Astrocyte (in vitro differentiated cells and primary cell): ENCODE data around the gene PPM1G. TPM values are rescaled to one million over a fixed set of nuclear protein-coding genes. Genes with fewer than 3 reads are reported as not detected.

Source experiments
- DNase-seq: peaks from one replicate; pipeline ENCODE4 v3.0.0-alpha.2; 2010; ENCODE audit warnings: low read depth
- FAIRE-seq: peaks from 2 replicates; lab custom pipeline; 2011; peaks lifted over from hg19 to GRCh38; lab: Jason Lieb, UNC
- H2AFZ ChIP-seq: 2 replicates; pipeline ENCODE4 v1.6.0; 2012; ENCODE audit warnings: low read depth, low read length, inconsistent platforms
- H3K27ac ChIP-seq: 2 replicates; pipeline ENCODE4 v1.5.1; 2011; ENCODE audit warnings: low read depth, low read length, inconsistent platforms
- H3K27me3 ChIP-seq: 2 replicates; pipeline ENCODE4 v1.6.0; 2011; ENCODE audit warnings: low read length, inconsistent platforms; ENCODE audit not compliant: insufficient read depth
- H3K36me3 ChIP-seq: 2 replicates; pipeline ENCODE4 v1.5.1; 2011; ENCODE audit warnings: low read length, inconsistent platforms; ENCODE audit not compliant: insufficient read depth
- H3K4me1 ChIP-seq: 2 replicates; pipeline ENCODE4 v1.5.1; 2011; ENCODE audit warnings: low read length, inconsistent platforms; ENCODE audit not compliant: insufficient read depth
- H3K4me2 ChIP-seq: 2 replicates; pipeline ENCODE4 v1.6.0; 2012; ENCODE audit warnings: low read length, inconsistent platforms
- H3K4me3 ChIP-seq: 2 replicates; pipeline ENCODE4 v1.5.1; 2011; ENCODE audit warnings: low read depth, mild to moderate bottlenecking, low read length, inconsistent platforms; ENCODE audit not compliant: insufficient read depth
- H3K79me2 ChIP-seq: 2 replicates; pipeline ENCODE4 v1.6.0; 2012; ENCODE audit warnings: mild to moderate bottlenecking, low read length, inconsistent platforms; ENCODE audit not compliant: insufficient read depth
- H3K9ac ChIP-seq: 2 replicates; pipeline ENCODE4 v1.6.0; 2012; ENCODE audit warnings: mild to moderate bottlenecking, low read length, inconsistent platforms
- H3K9me3 ChIP-seq: 2 replicates; pipeline ENCODE4 v1.5.1; 2012; ENCODE audit warnings: low read depth, mild to moderate bottlenecking, low read length, inconsistent platforms; ENCODE audit not compliant: insufficient read depth
- H4K20me1 ChIP-seq: 2 replicates; pipeline ENCODE4 v1.6.0; 2012; ENCODE audit warnings: low read length, inconsistent platforms; ENCODE audit not compliant: insufficient read depth
- H3K27ac Mint-ChIP-seq: one replicate; pipeline ENCODE4 v1.8.0; 2021; ENCODE audit warnings: mild to moderate bottlenecking, mixed read lengths; ENCODE audit not compliant: unreplicated experiment
- H3K27me3 Mint-ChIP-seq: one replicate; pipeline ENCODE4 v1.8.0; 2021; ENCODE audit warnings: low read depth, mixed read lengths; ENCODE audit not compliant: unreplicated experiment
- H3K36me3 Mint-ChIP-seq: one replicate; pipeline ENCODE4 v1.8.0; 2021; ENCODE audit warnings: low read depth, mixed read lengths; ENCODE audit not compliant: unreplicated experiment
- H3K4me1 Mint-ChIP-seq: one replicate; pipeline ENCODE4 v1.8.0; 2021; ENCODE audit warnings: low read depth, mixed read lengths; ENCODE audit not compliant: unreplicated experiment
- H3K4me3 Mint-ChIP-seq: one replicate; pipeline ENCODE4 v1.8.0; 2021; ENCODE audit warnings: mild to moderate bottlenecking, moderate library complexity, mixed read lengths; ENCODE audit not compliant: unreplicated experiment
- H3K9me3 Mint-ChIP-seq: one replicate; pipeline ENCODE4 v1.8.0; 2021; ENCODE audit warnings: mild to moderate bottlenecking, mixed read lengths; ENCODE audit not compliant: unreplicated experiment
- CTCF ChIP-seq: IDR thresholded peaks from 2 replicates; pipeline ENCODE4 v1.5.1; 2011; ENCODE audit warnings: low read depth, mild to moderate bottlenecking, inconsistent platforms, low read length, moderate library complexity; ENCODE audit not compliant: insufficient read depth
- EZH2 ChIP-seq: IDR thresholded peaks from 2 replicates; pipeline ENCODE4 v1.6.1; 2012; ENCODE audit warnings: mild to moderate bottlenecking, low read length, inconsistent platforms; ENCODE audit not compliant: insufficient read depth
- total RNA-seq: library from RNA; stranded (reverse); gene quantifications from 2 replicates; pipeline ENCODE4 v1.2.1, GENCODE V29; 2021

PPM1G gene
- total RNA-seq, 1 donor from 2014 or later, result 79.0 TPM

DNA sequence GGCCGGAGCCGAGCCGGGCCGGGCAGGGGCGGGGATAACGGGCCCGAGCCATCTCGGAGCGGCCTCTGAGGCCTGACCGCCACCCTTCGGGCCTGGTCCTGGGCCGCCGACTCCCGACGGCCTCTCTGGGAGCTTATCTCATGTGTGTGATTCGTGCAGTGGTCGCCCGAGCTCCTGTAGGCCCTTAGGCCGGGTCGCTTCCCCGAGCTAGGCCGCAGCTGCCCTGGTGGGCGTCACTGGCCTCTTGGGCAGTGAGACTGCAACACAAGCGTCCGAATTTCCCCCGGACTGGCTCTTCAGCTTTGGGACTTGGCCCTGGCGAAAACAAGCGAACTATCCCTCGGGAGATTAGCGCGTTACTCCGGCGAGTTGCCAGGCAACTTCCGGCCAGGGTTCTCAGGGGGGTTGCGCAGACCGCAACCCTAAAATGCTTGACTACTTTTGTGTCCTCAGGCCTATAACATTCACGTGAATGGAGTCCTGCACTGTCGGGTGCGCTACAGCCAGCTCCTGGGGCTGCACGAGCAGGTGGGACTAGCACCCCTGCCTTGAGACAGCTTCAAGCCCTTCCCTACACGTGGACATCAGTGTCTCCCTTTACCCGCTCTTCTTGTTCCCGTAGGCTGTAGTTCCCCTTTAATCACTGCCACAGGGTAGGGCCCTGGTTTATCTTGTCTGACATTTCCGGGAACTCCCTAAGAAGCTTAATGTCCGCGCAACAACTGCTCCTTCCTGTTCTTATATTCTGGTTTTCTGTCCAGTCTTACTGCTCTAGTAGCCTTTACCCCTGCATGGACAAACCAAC is 38.4 kb downstream of the PPM1G start:
- peak; percentile 28 for DNase-seq
- Mint-ChIP-seq H3K27ac (peak overlapping the region; percentile 96), H3K36me3 (peaks cover 11% of the 10 kb centered on the region)

GRCh38 chr2:27370026-27370815 is 39.2 kb downstream of the PPM1G start, which contains the start of the genes EIF2B4 and SNX17:
EIF2B4 (minus strand) TSS chr2:27370338; CDS start chr2:27370314, 24 bp downstream.
SNX17 (plus strand) TSS chr2:27370616; CDS start chr2:27370744, 128 bp downstream.
- no peak for FAIRE-seq

More for the DNA sequence above, 38.4 kb downstream of the PPM1G start:
- H2AFZ ChIP-seq, result peak overlapping the region; percentile 87
- peaks cover 23% of the 10 kb centered on the region for H3K4me1 Mint-ChIP-seq
- H4K20me1 ChIP-seq, result peaks cover 52% of the 10 kb centered on the region
- H3K27me3 ChIP-seq, result no peaks in the 10 kb centered on the region
- peak overlapping the region; percentile 79 for H3K4me3 ChIP-seq
- peaks cover 2% of the 10 kb centered on the region for H3K9me3 Mint-ChIP-seq
- H3K9me3 ChIP-seq, result no peaks in the 10 kb centered on the region
- peaks cover 83% of the 10 kb centered on the region for H3K79me2 ChIP-seq
- peak overlapping the region; percentile 91 for H3K4me2 ChIP-seq
- peaks cover 35% of the 10 kb centered on the region for H3K36me3 ChIP-seq
- H3K9ac ChIP-seq, result peak overlapping the region; percentile 97
- peak overlapping the region; percentile 96 for H3K4me3 Mint-ChIP-seq
- TF ChIP-seq CTCF (no peak), EZH2 (no peak)
- no peaks in the 10 kb centered on the region for H3K27me3 Mint-ChIP-seq
- FAIRE-seq, result no peak
- peaks cover 23% of the 10 kb centered on the region for H3K4me1 ChIP-seq
- H3K27ac ChIP-seq, result peak overlapping the region; percentile 85

More at GRCh38 chr2:27370026-27370815, 39.2 kb downstream of the PPM1G start, which contains the start of the genes EIF2B4 and SNX17:
- H3K27ac Mint-ChIP-seq, result peak within 1 kb of the TSS; percentile 96
- peak; percentile 98 for DNase-seq
- Histone ChIP-seq H3K4me2 (peak within 1 kb of the TSS; percentile 91), H3K27ac (peak within 1 kb of the TSS; percentile 85), H3K9ac (peak within 1 kb of the TSS; percentile 97), H3K27me3 (no peaks in the 10 kb centered on the region), H3K79me2 (peaks cover 75% of the 10 kb centered on the region), H3K4me3 (peak within 1 kb of the TSS; percentile 79), H4K20me1 (peaks cover 48% of the 10 kb centered on the region), H3K9me3 (no peaks in the 10 kb centered on the region), H3K36me3 (peaks cover 38% of the 10 kb centered on the region), H2AFZ (peak within 1 kb of the TSS; percentile 92), H3K4me1 (peaks cover 23% of the 10 kb centered on the region)
- peaks cover 2% of the 10 kb centered on the region for H3K9me3 Mint-ChIP-seq
- H3K4me1 Mint-ChIP-seq, result peaks cover 23% of the 10 kb centered on the region
- TF ChIP-seq EZH2 (no peak), CTCF (peak; percentile 58)
- no peaks in the 10 kb centered on the region for H3K27me3 Mint-ChIP-seq
- H3K36me3 Mint-ChIP-seq, result peaks cover 13% of the 10 kb centered on the region
- peak within 1 kb of the TSS; percentile 96 for H3K4me3 Mint-ChIP-seq
